NCI-H1436 (cell line): ENCODE results near the gene IGF2.

Source experiments
- DNase-seq: peaks from one replicate; lab custom pipeline; 2025; lab: John Stamatoyannopoulos, UW

The IGF2 gene

GRCh38 chr11:2103668-2104523 lies 35.3 kb downstream of the IGF2 start:
- no peak for DNase-seq

- DNase-seq: no peak
Observed at GRCh38 chr11:2102883-2103213, 36.3 kb downstream of the IGF2 start.

GRCh38 chr11:2102132-2102882 lies 36.9 kb downstream of the IGF2 start:
- no peak for DNase-seq

- no peak for DNase-seq
Observed at GRCh38 chr11:2101171-2101675, 38.0 kb downstream of the IGF2 start.

- peak; percentile 11 for DNase-seq
Observed at GRCh38 chr11:2100361-2101170, 38.6 kb downstream of the IGF2 start.

GRCh38 chr11:2099516-2100349 lies 39.5 kb downstream of the IGF2 start:
- peak; percentile 7 for DNase-seq

GRCh38 chr11:2098691-2099515 lies 40.3 kb downstream of the IGF2 start:
- DNase-seq: no peak

GRCh38 chr11:2097998-2098690 lies 41.0 kb downstream of the IGF2 start:
- no peak for DNase-seq

GRCh38 chr11:2097356-2097997 lies 41.7 kb downstream of the IGF2 start:
- no peak for DNase-seq

GRCh38 chr11:2096919-2097301 lies 42.3 kb downstream of the IGF2 start:
- DNase-seq: no peak

GRCh38 chr11:2096011-2096918 lies 42.9 kb downstream of the IGF2 start:
- no peak for DNase-seq

GRCh38 chr11:2095542-2095941 lies 43.6 kb downstream of the IGF2 start:
- no peak for DNase-seq

- DNase-seq: no peak
Observed at GRCh38 chr11:2095198-2095520, 44.0 kb downstream of the IGF2 start.

GRCh38 chr11:2094354-2095197 lies 44.6 kb downstream of the IGF2 start:
- DNase-seq: no peak

- no peak for DNase-seq
Observed at GRCh38 chr11:2093575-2094353, 45.4 kb downstream of the IGF2 start.

GRCh38 chr11:2092956-2093412 lies 46.2 kb downstream of the IGF2 start:
- DNase-seq: peak; percentile 29

- no peak for DNase-seq
Observed at GRCh38 chr11:2092464-2092910, 46.7 kb downstream of the IGF2 start.
